ENCODE results near the gene METTL9.

- TF ChIP-seq CTCF (IDR thresholded peaks at IDR 0.05) (no peak), POLR2A (IDR thresholded peaks at IDR 0.05) (no peak)
Observed at GRCh38 chr16:21654881-21655280, 55.5 kb downstream of the METTL9 start.
